Activated CD8-positive, alpha-beta memory T cell treated with anti-CD3 and anti-CD28 coated beads for 36 hours (primary cell): Measurements from ENCODE around the gene TAF1C. TPM values are rescaled to one million over a fixed set of nuclear protein-coding genes. Genes with fewer than 3 reads are reported as not detected.
"Not testable (repeated sequence)": the region's sequence is repeated elsewhere in the genome, so short reads cannot be mapped to it uniquely, and the experiment has no call there.

Experiments
- CTCF ChIA-PET: fragments of 350-600 bp; sonication (Branson Sonifier 250); formaldehyde crosslinking; loops from one replicate; lab custom pipeline; 2021; ENCODE audit warnings: antibody characterized with exemption; lab: Charles Lee
- POLR2A ChIA-PET: fragments of 350-600 bp; sonication (Branson Sonifier 250); formaldehyde crosslinking; loops from one replicate; lab custom pipeline; 2021; ENCODE audit warnings: antibody characterized with exemption; lab: Charles Lee
- total RNA-seq, 2 experiments: library from RNA; stranded (reverse); gene quantifications; one replicate each; pipeline ENCODE4 v1.2.3, GENCODE V29; 2021

TAF1C gene, protein sequence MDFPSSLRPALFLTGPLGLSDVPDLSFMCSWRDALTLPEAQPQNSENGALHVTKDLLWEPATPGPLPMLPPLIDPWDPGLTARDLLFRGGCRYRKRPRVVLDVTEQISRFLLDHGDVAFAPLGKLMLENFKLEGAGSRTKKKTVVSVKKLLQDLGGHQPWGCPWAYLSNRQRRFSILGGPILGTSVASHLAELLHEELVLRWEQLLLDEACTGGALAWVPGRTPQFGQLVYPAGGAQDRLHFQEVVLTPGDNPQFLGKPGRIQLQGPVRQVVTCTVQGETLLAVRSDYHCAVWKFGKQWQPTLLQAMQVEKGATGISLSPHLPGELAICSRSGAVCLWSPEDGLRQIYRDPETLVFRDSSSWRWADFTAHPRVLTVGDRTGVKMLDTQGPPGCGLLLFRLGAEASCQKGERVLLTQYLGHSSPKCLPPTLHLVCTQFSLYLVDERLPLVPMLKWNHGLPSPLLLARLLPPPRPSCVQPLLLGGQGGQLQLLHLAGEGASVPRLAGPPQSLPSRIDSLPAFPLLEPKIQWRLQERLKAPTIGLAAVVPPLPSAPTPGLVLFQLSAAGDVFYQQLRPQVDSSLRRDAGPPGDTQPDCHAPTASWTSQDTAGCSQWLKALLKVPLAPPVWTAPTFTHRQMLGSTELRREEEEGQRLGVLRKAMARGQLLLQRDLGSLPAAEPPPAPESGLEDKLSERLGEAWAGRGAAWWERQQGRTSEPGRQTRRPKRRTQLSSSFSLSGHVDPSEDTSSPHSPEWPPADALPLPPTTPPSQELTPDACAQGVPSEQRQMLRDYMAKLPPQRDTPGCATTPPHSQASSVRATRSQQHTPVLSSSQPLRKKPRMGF
- total RNA-seq, result 10 to 100 TPM; 48.3 to 51.2 TPM

DNA sequence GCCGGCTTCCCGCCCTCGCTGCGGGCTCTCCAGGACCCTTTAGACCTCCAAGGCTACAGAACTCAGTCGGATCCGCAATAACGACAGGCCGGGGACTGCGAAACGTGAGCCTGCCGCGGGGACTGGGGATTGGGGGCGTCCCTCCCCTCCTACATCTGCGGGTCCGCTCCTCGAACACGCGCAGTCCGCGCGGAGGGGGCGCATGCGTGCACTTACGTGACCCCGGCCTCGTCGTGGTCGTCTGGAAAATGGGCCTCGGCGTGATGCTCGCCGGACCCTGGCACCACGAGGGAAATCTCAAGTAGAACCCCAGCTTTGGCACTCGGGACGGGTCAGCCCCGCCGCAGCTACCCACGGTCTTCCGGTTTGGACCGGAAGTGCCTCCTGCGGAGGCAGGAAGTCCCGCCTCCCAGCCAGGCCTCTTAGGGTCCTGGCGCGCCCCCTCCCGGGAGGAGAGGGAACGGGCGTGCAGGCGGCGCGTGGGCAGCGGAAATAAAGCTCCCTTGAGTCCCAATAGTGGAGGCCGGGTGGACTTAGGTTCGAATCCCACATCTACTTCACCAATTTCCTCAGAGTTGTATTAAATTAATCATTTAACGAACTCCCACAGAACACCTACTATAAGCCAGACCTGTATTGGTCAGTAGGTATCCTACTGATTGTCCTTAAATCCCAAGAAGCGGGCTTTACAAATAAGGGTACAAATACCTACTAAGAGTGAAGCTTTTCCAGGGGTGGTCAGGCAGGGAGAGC, at the start of gene TAF1C:
TSS of gene TAF1C (minus strand) at position 373 of the 753 bp plus-strand sequence. CDS start 2,069 bp downstream, outside the sequence.
- POLR2A ChIA-PET, result interaction anchor here (0.6 to 1.2 kb wide), 3 partner anchors 70 to 102 kb away, joined by 3 to 8 read pairs (median 3); partner anchors contain the start of gene MBTPS1
- CTCF ChIA-PET, result interaction anchor here (0.5 to 2.0 kb wide), 29 partner anchors 8 to 408 kb away, joined by 3 to 37 read pairs (median 4); partner anchors contain the start of genes DNAAF1, HSDL1, MBTPS1 and OSGIN1

DNA sequence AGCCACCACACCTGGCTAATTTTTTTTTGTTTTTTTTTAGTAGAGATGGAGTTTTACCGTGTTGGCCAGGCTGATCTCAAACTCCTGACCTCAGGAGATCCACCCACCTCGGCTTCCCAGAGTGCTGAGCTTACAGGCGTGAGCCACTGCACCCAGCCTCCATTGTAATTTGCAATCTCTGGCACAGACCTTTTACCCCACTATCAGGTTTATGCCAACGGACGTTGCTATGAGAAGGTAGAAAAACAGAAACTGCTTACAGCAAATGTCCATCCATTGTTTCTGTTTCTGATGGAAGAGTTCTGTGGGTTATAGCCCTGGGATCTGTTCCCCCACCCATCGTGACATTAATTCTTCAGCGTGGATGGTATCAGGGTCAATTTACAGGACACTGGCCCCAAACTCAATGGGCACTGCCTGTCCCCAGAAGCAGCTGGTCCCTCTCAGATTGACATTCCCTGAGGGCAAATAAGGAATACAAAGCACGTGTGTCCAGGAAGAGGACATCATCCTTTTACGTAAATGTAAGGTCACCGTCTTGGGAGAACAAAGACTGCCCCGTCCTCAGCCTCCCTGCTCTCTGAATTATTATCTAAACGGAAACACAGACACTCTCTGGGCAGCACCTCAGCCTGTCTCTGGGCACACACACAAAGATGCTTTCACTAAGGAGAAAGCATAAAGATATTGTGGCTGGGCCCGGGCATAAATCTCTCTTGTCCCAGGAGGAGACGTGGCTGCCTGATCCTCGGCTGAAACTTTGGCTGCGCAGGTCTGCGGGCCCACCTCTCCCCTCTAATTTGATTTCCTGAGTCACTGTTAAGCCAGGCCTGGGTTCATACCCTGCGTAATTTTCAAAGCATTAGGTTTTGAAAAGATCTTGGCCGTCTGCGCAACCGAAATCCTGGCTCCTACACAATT, 47.7 kb upstream of the TAF1C start:
- ChIA-PET CTCF (no interaction called here), POLR2A (no interaction called here)

DNA sequence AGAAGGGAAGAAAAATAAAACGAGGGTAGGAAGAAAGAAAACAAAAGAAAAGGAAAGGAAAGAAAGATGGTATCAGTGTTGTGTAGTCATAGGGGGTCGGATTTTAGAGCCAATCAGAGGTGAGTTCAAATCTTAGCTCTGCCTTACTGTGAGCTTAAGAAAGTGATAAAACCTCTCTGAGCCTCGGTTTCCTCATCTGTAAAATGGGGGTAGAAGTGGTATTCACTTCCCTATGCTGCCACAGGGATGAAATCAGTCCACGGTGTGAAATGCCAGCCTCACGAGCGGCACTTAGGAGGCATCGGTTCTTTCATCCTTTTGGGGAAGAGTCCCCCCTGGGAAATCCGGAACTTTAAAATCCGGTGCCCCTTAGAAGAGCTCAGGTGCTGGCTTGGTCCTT, 46.9 kb upstream of the TAF1C start:
- ChIA-PET CTCF (no interaction called here), POLR2A (no interaction called here)

DNA sequence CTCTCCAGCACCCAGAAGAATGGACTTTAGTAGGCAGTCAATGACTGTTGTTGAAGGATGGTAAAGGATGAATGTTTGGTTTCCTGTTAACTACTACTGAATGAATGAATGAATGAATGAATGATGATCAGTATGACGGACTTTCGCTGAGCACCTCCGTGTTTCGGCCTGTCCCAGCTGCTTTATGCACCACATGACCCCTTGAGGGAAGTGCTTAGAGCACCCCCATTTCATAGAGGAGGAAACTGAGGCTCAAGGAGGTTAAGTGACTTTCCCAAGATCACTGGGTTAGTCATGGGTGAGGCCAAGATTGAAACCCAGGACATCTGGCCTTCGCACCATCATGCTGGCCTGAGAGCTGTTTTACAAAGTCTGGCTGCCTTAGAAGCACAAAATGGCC, 46.1 kb upstream of the TAF1C start:
- ChIA-PET POLR2A (no interaction called here), CTCF (interaction anchor here (0.6 kb wide), 1 partner anchor 10 kb away, joined by 3 read pairs; no protein-coding TSS in a partner anchor)

DNA sequence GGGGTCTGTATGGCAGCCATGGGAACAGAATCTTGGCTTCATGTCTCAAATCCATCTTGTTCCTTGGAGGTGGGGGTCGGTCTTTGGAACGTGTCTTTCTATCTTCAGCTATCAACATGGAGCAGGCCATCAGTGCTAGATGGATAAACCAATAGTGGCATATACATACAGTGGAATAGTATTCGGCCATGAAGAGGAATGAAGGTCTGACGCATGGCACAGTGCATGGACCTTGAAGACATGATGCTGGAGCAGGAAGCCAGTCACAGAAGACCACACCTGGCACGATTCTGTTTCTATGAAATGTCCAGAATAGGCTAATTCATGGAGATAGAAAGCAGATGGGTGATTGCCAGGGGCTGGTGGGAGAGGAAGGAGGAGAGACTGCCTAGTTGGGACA, 45.2 kb upstream of the TAF1C start:
- ChIA-PET CTCF (no interaction called here), POLR2A (no interaction called here)

DNA sequence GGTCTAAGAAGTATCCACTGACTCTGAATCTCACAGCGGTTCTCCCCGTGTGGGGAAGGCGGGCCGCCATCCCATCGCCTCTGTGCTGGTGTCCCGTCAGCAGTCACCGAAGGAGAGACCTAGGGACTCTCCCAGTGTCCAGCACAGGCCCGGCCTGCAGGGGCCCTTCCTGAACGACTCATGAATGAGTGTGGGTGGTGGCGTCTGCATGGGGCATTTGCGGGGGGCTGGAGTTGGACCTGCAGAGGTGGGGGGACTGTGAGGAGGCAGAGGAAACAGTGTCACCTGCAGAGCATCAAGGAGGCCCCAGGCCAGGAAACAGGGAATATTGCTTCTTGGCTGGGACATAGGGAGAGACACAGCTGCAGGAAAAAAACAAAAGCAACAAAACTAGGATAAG, 42.6 kb upstream of the TAF1C start:
- ChIA-PET POLR2A (no interaction called here), CTCF (no interaction called here)

DNA sequence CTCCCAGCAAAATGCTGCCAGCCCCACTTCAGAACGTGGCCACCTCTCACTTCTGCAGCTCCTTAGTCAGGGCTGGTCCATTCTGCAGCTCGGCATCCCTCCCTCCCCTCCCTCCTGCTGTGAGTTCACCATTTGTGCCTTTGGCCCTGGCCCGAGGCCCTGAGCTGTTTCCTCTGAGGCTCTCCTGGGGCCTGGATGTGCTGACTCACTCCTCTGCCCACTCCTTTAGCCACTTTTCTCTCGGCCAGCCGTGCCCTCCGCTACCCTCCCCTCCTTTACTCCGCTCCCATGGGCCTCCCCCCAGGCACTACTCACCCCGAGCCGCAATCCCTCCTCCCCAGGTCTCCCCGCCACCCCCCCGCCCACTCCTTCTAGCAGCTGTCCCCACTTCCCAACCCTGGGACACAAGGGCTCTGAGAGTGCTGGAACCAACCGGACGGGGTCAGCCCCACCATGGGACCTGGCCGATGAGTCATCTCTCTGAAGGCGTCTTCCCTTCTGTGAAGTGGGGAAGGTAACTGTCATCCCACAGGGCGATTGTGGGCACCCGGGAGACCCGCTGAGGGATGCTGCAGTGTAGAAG, 41.5 kb upstream of the TAF1C start:
- ChIA-PET CTCF (no interaction called here), POLR2A (no interaction called here)

DNA sequence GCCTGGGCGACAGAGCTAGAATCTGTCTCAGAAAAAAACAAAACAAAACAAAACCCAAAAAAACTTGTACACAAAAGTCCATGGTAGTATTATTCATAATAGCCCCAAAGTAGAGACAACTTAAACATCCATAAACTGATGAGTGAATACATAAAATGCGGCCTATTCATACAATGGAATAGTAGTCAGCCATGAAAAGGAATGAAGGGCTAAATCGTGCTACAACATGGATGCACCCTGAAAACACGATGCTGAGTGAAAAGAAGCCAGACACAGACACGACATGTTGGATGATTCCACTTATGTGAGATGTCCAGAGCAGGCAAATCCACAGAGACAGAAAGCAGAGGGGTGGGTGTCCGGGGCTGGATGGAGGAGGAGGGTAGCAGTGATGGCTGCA, 40.7 kb upstream of the TAF1C start:
- POLR2A ChIA-PET, result no interaction called here
- CTCF ChIA-PET, result no interaction called here

DNA sequence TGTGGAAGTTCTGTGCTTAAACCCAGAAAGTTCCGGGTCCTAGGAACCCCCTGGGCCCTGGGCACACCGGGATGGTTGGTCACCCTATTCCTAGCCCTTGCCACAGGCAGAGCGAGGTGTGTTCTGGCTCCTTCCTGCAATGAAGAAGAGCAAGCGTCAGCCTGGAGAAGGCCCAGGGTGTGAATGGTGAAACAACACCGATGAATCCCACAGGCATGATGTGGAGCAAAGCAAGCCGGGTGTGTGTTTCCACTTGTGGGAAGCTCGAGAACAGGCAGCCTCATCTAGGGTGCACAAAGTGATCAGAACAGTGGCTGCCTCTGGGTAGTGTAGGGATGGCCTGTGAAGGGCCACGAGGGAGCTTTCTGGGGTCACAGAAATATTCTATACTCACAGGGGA, 39.2 kb upstream of the TAF1C start:
- ChIA-PET POLR2A (no interaction called here), CTCF (no interaction called here)

DNA sequence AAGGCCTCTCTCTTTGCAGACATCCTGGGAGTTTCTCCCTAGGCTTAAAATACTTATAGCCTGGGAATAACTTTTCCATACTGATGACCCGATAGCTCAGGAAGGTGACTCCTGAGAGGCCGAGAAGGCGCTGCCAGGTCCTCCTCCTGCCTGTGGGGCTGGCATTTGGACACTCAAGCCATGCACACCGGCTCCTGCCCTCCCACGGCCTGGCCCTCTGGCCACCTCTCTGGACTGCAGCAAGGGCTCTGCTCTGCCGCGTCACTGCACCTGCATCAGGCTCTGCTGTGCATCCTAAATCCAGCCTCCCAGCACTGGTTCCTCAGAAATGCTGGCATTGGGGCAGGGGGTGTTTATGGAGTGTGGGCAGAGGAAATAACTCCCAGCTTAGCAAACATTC, 38.7 kb upstream of the TAF1C start:
- ChIA-PET CTCF (no interaction called here), POLR2A (no interaction called here)

DNA sequence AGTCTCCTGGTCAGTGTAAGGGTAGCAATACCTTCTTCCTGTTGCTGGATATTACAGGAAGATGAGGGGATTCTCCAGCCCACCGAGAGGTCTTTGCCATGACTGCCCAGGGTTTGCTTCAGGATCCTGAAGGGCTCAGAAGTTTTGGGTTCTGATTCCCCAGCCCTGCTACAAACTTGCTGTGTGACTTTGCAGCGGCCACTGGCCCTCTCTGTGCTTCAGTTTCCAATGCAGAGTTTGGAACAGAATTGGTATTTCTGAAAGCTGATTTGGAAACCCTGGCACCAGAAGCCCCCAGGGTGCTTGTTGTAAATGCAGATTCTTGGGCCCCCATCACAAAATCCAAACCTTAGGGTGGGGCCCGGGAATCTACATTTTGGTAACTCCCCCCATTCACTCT, 38.3 kb upstream of the TAF1C start:
- CTCF ChIA-PET, result no interaction called here
- POLR2A ChIA-PET, result no interaction called here

DNA sequence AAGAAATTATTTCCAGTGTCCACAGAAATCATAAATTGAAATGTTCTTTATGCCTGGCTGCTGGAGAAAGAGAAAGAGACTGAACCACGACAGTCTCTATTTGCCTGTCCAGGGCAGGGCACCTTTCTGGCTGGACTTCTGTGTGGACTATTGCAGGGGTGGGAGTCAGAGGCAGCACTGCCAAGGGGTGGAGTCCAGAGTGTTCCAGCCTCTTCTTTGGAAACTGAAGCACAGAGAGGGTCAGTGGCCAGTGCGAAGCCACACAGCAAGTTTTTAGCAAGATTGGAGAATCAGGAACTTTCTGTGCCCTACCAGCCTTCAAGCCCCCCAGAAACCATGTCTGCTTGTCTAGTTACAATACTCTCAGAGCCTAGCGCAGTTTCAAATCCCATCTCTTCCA, 37.7 kb upstream of the TAF1C start:
- ChIA-PET CTCF (no interaction called here), POLR2A (no interaction called here)

DNA sequence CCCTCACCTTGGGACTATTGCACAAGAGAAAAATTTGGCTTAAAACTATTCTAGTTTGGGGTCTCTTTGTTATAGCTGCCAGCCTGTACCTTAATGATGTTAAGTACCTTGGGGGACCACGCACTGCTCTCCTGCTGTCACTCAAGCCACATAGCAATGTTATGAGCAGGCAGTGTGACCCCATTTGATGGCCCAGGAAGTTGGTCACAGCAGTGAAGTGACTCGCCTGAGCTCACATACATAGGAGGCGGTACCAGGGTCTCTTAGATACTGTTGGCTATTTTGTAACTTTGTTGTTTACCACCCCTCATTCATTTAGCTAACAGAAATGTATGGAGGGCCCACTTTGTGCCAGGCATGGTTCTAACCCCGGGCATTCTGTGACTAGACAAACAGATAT, 36.6 kb upstream of the TAF1C start:
- ChIA-PET POLR2A (no interaction called here), CTCF (no interaction called here)

DNA sequence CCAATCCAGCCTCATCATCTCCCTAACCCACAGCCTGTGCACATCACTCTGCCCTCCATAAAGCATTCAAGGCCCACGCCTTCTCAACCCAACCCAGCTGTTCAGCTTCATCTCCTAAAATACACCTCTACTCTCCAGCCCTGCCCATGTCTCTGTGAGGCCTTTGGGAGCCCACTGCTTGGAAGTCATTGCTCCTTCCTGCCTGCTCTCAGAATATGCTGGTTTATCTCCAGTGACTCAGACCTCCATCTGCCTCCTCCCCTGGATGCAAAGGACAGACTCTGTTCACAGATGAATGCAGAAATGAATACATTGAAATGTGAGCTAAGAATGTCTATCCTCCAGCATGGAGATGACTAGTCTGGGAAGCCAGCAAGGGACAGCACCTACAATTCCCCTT, 34.0 kb upstream of the TAF1C start:
- POLR2A ChIA-PET, result no interaction called here
- CTCF ChIA-PET, result no interaction called here

DNA sequence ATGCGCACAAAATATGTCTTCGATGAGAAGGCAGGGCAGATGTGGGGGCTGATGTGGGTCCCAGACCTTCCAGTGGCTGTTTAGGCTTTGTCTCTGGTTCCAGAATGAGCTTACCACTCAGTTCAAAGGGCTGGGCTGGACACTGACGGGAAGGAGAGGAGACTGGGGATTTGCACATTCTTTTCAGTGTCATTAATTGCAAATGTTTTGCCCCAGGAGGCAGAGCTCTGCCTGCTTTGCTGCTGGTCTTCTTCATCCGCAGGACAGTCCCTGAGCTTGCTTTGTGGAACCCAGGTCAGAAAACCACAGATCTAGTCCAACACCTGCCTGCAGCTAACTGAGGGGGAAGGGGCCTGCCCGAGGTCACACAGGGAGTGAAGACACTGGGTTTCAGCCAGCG, 32.1 kb upstream of the TAF1C start:
- POLR2A ChIA-PET, result no interaction called here
- CTCF ChIA-PET, result interaction anchor here (0.6 kb wide), 1 partner anchor 63 kb away, joined by 3 read pairs; no protein-coding TSS in a partner anchor

DNA sequence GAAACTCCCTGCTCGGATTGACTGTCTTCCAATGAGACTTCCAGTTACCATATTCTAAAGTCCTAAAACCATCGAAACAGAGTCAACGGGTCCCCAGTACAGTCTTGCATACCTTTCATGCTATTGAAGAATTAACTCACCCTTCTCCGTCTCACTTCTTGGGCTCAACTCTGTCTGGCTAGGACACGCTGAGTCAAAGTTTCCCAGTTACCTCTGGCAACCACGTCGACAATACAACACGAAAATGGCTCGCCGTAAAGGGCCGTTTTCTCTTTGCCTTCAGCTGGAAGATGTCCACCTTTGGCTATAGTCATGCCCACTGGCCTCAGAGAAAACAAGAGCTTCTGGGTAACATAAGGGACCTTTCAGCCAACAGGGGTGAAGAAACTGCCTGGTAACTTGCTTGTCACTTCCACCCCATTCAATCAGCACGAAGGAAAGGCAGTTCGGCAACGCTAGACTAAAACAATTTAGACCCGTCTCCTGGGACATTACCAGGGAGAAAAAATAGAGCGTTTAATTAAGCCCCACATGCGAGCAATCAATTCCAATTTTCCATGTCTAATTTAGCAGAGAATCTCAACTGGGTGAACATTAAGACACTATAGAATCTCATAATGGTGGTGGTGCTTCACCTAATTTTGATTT, 31.4 kb upstream of the TAF1C start:
- POLR2A ChIA-PET, result no interaction called here
- CTCF ChIA-PET, result interaction anchor here (0.6 kb wide), 1 partner anchor 62 kb away, joined by 3 read pairs; no protein-coding TSS in a partner anchor

DNA sequence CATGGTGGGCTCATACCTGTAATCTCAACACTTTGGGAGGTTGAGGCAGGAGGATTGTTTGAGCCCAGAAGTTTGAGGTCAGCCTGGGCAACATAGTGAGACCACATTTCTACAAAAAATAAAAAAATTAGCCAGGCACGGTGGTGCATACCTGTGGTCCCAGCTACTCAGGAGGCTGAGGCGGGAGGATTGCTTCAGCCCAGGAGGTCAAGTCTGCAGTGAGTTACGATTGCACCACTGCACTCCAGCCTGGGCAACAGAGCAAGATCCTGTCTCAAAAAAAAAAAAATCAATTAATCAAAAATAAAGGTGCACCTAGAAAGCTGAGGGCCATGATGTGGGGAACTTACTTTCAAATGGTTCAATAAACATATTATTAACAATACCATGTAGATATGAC, 29.3 kb upstream of the TAF1C start:
- POLR2A ChIA-PET, CTCF ChIA-PET: not testable (repeated sequence)

DNA sequence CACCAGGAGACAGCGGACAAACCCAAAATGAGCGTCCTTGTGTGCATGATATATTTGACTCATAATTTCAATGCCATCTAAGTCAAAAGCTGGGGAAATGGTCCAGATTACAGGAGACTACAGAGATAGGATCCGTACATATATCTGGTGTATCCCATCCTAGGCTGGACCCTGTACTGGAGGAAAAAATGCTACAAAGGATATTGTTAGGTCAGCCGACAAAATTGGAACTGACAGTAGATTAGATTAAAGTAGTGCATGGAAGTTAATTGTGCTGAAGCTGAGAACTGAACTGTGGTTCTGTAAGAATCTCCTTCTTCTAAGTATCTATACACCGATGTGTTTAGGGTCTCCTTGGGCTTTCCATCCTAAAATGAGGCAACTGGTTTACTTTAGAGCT, 28.7 kb upstream of the TAF1C start:
- ChIA-PET CTCF (no interaction called here), POLR2A (no interaction called here)
